Suppressor macrophage treated with lipopolysaccharide for 1 hour (primary cell): ENCODE measurements around the gene METRNL.
"Not testable (repeated sequence)": the region's sequence is repeated elsewhere in the genome, so short reads cannot be mapped to it uniquely, and the experiment has no call there.

ENCODE experiments used
- DNase-seq, 3 donors: peaks; one replicate each; pipeline ENCODE4 v3.0.0-alpha.2; 2020 to 2022

Gene METRNL

DNA sequence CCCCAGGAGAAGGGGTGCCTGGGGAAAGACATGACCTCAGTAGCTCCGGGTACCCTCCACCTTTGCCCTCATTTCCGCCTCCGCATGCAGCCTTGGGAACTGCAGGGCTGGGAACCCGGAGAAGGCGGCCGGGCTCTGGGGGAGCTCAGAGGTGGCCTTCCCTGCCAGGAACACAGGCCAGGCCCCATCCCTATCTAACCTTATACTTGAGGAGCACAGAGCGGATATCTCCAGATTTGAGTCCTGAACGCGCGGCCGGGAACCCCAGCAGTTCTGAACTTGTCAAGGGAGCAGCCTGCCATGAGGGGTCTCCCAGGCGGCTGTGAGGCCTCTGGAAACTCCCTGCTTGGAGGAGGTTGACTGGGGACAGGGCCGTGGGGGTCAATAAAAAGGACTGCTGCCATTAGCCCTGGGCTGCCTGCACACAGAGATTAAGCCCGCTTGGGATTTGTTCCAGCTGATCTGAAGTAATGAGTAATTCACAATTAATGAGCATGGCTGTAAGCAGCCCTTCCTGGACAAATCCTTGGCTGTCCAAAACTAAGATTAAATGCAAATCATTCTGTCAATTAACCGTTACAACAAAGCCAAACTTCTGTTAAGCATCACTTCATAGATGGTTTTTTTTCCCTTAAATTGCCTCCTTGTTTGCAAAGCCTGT, 26.3 kb upstream of the METRNL start:
- no peak for DNase-seq

DNA sequence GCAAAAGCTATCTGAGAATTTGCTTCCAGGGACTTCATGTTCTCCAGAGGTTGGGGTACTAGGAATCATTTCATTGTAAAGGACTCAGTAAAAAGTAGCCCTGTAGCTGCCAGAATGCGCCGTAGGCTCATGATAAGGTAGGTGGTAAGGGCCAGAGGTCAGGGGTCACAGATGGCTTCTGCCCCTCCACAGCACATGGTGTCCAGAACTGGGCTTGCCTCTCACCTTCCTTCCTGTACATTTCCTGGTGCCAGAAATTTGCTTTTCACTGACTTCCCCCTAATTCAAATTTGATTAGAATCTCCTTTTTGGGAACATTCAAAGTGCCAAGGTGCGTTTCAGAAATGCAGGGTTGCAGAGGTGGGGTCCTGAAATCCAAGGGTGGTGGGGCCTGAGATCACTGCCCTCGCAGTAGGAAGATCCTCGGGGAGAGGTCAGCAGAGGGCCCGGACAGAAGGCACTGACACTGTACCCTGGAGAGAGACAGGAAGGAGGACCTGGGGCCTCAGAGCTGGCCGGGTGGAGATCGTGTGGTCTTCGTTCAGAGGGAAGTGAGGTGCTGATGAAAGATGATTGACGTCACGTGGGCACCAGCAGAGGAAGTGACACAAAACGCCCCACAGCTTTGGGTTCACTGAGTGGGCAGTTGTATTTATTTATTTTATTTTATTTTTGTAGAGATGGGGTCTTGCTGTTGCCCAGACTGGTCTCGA, 25.5 kb upstream of the METRNL start:
- peak; percentile 92 for DNase-seq

- DNase-seq = no peak
Observed at GRCh38 chr17:83054518-83055125, 24.8 kb upstream of the METRNL start.

DNA sequence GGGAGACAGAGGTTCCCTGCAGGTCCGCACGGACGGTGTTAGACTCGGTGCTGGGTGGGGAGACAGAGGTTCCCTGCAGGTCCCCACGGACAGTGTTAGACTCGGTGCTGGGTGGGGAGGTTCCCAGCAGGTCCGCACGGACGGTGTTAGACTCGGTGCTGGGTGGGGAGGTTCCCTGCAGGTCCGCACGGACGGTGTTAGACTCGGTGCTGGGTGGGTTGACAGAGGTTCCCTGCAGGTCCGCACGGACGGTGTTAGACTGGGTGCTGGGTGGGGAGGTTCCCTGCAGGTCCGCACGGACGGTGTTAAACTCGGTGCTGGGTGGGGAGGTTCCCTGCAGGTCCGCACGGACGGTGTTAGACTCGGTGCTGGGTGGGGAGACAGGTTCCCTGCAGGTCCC, 24.2 kb upstream of the METRNL start:
- DNase-seq = not testable (repeated sequence)

GRCh38 chr17:83055911-83056582, 23.4 kb upstream of the METRNL start:
- DNase-seq = peak; percentile 77 to 87 (median 86)

GRCh38 chr17:83056583-83057396, 22.6 kb upstream of the METRNL start:
- DNase-seq = no peak

- DNase-seq = no peak
Observed at GRCh38 chr17:83057397-83057761, 22.0 kb upstream of the METRNL start.

DNA sequence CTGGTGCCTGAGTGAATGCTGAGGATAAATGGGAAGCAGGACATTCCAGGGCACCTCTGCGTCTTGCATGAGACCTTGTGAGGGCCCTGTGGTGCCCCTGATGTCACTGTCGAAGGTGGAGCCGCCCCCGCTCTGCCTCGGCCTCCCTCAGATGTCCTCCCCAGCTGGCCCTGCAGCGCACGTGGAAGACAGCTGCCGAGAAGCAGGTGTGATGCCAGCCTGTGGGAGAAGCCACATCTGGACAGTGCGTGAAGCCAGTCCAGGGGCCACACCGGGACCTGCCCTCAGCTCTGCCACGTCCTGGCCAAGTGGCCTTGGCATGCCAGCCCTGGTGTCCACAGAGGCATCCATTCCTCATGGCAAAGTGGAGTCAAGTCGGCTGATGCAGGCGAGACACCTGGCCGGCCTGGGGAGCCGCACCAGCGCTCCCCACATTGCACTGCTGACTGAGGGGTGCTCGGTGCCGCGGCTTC, 21.6 kb upstream of the METRNL start:
- DNase-seq = no peak

- DNase-seq = no peak
Observed at GRCh38 chr17:83058266-83058798, 21.1 kb upstream of the METRNL start.

DNA sequence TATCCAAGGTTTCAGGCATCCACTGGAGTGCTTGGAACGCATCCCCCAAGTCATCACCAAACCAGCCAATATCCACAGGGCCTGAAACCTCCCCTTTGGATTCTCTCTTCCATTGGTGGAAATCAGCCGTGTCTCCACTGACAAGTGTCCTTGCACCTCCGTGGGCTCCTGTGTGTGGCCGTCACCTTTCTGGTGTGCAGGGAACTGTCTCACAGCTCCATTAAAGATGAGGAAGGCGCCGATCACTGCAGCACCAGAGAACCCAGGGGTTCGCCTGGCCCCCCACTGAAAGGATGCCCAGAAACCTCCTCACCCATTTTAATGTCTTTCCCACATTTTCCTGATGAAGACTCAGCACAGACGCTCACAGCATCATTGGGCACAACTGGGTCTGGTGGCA, 17.8 kb upstream of the METRNL start:
- DNase-seq = no peak

DNA sequence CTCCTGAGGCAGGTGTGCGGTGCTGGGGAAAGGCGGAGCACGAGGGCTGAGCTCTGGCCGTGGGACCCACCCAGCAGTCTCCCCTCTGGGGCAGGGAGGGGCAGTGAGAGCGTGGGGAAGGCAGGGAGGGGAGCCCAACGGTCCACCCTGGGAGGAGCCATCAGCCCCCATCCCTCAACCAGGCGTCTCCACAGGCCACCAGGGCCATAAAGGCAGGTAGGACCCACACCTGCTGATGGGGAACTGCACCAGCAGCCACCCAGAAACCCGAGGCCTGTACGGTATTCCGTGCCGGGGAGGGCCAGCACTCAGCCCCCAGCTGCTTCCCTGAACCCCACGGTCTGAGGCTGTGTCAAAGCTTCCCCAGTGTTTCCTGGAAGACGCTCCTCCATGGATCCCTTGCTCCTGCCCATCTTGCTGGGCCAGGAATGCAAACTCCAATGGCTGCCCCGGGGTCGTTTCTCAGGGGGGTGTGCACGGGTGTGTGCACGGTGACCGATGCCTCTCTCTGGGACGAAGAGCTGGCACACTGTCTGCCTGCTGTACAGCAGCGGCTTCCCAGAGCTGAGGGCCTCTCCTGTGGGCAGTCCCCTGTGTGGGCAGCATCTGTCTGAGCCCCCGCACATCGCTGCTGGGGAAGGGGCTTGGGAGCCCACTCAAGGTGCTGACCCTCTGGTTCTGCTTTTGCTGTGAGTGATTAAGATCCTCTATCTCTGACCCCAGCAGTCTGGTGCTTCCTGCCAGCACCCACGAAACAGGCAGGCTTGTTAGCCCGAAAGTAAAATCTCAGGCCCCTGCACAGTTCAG, 17.2 kb upstream of the METRNL start:
- no peak for DNase-seq

- no peak for DNase-seq
Observed at GRCh38 chr17:83062818-83063671, 16.4 kb upstream of the METRNL start.

DNA sequence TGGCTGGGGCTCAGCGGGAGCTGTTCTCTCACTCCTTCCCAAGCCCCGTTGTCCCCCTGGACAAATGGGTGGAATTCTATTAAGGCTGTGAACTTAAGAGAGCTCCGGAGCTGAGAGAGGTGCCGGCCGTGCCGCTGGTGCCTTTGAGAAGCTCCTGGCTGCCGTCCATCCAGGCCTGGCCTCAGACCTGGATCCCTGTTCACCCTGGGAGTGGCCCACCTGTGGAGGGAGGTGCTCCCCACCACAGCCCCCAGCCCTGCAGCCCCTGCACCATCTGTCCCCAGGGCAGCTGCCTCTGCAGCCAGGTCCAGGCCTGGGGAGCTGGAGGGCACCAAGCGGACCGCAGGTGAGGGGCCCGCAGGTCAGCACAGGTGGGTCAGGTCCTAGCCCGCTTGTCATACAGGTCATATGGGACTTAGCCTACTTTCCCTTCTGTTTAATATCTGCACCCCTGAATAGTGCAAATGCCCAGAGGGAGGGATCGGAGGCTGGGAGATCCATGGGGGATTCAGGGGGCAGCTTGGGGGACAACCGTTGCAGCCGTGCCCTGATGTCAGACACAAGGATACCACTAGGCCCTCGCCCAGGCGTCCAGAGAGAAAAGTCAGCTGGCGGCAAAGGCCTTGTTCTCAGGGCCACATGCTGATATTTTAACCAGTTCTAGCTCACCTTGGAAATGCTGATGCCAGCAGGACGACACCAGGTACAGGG, 15.2 kb upstream of the METRNL start:
- DNase-seq = no peak

GRCh38 chr17:83064732-83065659, 14.4 kb upstream of the METRNL start:
- no peak for DNase-seq

DNA sequence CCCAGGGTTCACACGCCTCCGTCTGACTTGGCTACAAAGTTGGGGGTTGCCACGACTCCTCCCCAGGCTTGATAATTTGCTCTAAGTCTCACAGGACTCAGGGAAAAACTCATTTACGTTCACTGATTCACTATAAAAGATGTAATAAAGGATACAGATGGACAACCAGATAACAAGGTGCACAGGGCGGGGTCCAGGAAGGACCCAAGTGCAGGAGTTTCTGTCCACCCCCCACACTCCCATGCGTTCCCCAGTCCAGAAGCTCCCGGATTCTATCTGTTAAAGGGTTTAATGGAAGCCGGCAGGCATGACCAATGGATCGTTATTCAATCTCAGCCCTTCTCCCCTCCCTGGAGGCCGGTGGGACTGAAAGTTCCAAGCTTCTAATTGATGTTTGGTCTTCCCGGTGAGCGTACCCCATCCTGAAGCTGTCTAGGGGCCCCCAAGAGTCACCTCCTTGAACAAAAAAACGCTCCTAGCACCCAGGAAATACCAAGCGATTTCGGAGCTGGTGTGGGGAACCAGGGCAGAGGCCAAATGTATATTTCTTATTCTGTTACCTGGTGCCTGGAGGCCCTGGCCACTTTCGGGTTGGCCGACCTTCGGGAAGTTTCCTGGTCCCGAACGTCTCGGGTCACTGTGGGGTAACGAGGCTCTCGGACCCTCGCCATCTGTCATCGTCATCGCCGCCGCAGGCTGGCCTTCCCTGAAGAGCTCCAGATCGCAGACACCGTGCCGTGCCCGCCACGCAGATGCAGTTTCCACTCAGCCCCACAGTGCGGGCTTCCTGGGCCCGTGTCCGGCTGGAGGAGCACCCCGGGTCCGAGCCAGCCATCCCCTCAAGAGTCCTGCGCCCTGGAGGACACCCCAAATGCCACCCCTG, 13.5 kb upstream of the METRNL start:
- no peak for DNase-seq

- not testable (repeated sequence) for DNase-seq
Observed at GRCh38 chr17:83066543-83066890, 12.9 kb upstream of the METRNL start.

DNA sequence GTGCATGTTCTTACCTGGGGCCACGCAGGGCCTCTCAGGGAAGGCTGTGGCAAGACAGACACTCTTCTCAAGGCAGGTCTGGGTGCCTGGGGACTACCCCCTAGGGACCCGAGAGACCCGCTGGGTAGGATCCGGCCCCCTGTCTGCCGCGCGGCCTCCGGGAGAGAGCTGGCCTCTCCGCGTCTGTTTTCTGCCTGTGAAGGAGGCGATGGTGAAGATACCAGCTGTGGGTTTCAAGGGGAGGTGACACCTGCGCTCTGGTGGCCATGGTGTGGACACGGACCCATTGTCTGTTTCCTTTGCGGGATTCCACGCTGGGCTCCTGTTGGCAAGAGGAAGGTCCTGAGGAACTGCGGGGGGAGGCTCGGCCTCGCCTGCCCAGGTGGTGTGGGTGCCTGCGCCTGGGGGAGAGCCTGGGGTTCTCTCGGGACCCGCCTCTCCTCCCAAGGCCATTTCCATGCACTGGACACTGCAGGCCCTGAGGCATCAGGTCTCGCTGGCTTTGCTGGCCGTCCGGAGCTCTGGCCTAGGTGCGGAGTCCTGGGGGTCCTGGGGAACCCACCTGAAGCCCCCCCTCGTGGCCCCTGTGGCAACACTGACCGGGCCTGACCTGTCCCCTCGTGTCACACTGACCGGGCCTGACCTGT, 12.2 kb upstream of the METRNL start:
- DNase-seq = no peak
